ENCODE results near the gene CALU. TPM values are rescaled to one million over a fixed set of nuclear protein-coding genes. Genes with fewer than 3 reads are reported as not detected.

Gene CALU
- total RNA-seq, 1 donor from 2014 or later = 145 TPM

- no peak for DNase-seq (ENCODE audit: low read depth, low spot score)
- Mint-ChIP-seq H3K4me1 (peaks cover 22% of the 10 kb centered on the region), H3K27me3 (ENCODE audit: low read depth) (no peaks in the 10 kb centered on the region), H3K9me3 (peaks cover 7% of the 10 kb centered on the region), H3K4me3 (peak overlapping the region; percentile 9), H3K36me3 (ENCODE audit: low read depth) (peaks cover 33% of the 10 kb centered on the region), H3K27ac (ENCODE audit: unreplicated experiment) (no peak overlapping the region)
- no peak for TF ChIP-seq CTCF (conservative IDR thresholded peaks at IDR 0.05)
Observed at GRCh38 chr7:128796327-128796726, 57.2 kb downstream of the CALU start.

GRCh38 chr7:128799451-128799850 lies 60.3 kb downstream of the CALU start:
- no peak overlapping the region for H3K4me3 Mint-ChIP-seq
- no peaks in the 10 kb centered on the region for H3K27me3 Mint-ChIP-seq (ENCODE audit: low read depth)
- no peak for TF ChIP-seq CTCF (conservative IDR thresholded peaks at IDR 0.05)
- no peak overlapping the region for H3K27ac Mint-ChIP-seq (ENCODE audit: unreplicated experiment)
- peaks cover 7% of the 10 kb centered on the region for H3K9me3 Mint-ChIP-seq
- peaks cover 7% of the 10 kb centered on the region for H3K4me1 Mint-ChIP-seq
- peaks cover 29% of the 10 kb centered on the region for H3K36me3 Mint-ChIP-seq (ENCODE audit: low read depth)
- no peak for DNase-seq (ENCODE audit: low read depth, low spot score)

GRCh38 chr7:128800567-128800966 lies 61.4 kb downstream of the CALU start:
- TF ChIP-seq CTCF (conservative IDR thresholded peaks at IDR 0.05) = no peak
- H3K36me3 Mint-ChIP-seq (ENCODE audit: low read depth) = peaks cover 21% of the 10 kb centered on the region
- peaks cover 7% of the 10 kb centered on the region for H3K9me3 Mint-ChIP-seq
- no peaks in the 10 kb centered on the region for H3K27me3 Mint-ChIP-seq (ENCODE audit: low read depth)
- H3K4me1 Mint-ChIP-seq = no peaks in the 10 kb centered on the region
- H3K27ac Mint-ChIP-seq (ENCODE audit: unreplicated experiment) = no peak overlapping the region
- DNase-seq (ENCODE audit: low read depth, low spot score) = no peak
- H3K4me3 Mint-ChIP-seq = no peak overlapping the region

DNA sequence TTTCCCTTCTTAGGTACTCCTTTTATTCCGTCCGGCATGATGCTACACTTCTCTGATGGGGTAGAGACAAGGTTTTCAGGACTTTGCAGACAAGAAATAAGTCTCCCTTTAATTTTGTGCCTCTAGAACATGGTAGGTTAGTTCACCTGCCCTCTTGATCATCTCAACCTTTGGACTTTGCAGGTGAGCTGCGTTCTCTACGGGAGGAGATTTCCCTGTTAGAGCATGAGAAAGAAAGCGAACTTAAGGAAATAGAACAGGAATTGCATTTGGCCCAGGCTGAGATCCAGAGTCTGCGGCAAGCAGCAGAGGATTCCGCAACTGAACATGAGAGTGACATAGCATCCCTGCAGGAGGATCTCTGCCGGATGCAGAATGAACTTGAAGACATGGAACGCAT lies 61.8 kb downstream of the CALU start:
- Mint-ChIP-seq H3K27ac (ENCODE audit: unreplicated experiment) (no peak overlapping the region), H3K36me3 (ENCODE audit: low read depth) (peaks cover 19% of the 10 kb centered on the region)

DNA sequence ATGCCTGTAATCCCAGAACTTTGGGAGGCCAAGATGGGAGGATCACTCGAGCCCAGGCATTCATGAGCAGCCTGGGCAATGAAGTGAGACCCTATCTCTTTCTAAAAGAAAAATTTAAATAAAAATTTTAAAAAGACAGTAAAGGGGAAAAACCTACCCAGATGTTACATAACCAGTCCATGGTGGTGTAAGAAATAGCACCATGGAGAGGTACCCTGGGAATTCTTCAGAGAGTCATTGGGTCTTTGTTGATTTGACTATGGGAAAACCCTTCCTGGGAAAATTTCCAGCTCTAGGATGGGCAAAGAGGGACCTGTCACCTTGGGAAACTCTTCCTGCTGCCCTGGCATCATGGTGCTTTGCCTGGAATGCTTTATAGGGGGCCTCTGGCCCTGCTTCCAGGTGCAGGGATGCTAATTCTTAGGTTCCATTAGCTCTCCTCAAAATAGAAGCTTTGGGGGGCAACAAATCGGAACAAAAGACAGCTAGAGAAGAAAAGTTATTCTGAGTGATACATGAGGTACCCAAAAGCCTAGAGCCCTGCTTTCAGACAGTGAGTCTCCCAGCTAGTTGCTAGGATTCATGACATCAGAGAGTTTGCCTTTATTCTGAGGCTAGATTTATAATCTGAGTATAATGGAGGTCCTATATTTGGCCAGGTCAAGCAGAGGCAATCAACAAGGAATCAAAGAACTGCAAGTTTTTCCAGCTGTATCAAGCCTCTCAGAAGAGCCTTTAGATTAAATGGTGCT lies 62.7 kb downstream of the CALU start:
- H3K9me3 Mint-ChIP-seq = peaks cover 7% of the 10 kb centered on the region
- no peaks in the 10 kb centered on the region for H3K4me1 Mint-ChIP-seq
- no peak overlapping the region for H3K4me3 Mint-ChIP-seq
- no peak for DNase-seq (ENCODE audit: low read depth, low spot score)
- no peak for TF ChIP-seq CTCF (conservative IDR thresholded peaks at IDR 0.05)
- no peak overlapping the region for H3K27ac Mint-ChIP-seq (ENCODE audit: unreplicated experiment)
- H3K27me3 Mint-ChIP-seq (ENCODE audit: low read depth) = no peaks in the 10 kb centered on the region
- H3K36me3 Mint-ChIP-seq (ENCODE audit: low read depth) = peaks cover 15% of the 10 kb centered on the region

More for the DNA sequence above, 61.8 kb downstream of the CALU start:
- H3K4me1 Mint-ChIP-seq = no peaks in the 10 kb centered on the region
- no peak overlapping the region for H3K4me3 Mint-ChIP-seq
- H3K27me3 Mint-ChIP-seq (ENCODE audit: low read depth) = no peaks in the 10 kb centered on the region
- DNase-seq (ENCODE audit: low read depth, low spot score) = no peak
- TF ChIP-seq CTCF (conservative IDR thresholded peaks at IDR 0.05) = no peak
- peaks cover 7% of the 10 kb centered on the region for H3K9me3 Mint-ChIP-seq

All from neural crest cell (in vitro differentiated cells).